ENCODE results near the gene USP12. TPM values are rescaled to one million over a fixed set of nuclear protein-coding genes. Genes with fewer than 3 reads are reported as not detected.

Gene USP12
- total RNA-seq, 1 experiment from 2014 or later: 36.2 TPM

GRCh38 chr13:27037171-27037570 is 134.4 kb downstream of the USP12 start:
- no peaks in the 10 kb centered on the region for H3K27me3 Mint-ChIP-seq (ENCODE audit: insufficient read depth, unreplicated experiment)
- intact Hi-C loops (cut with micrococcal nuclease; ENCODE audit: unreplicated experiment): no loop called here
- Histone ChIP-seq H3K4me1 (peaks cover 44% of the 10 kb centered on the region), H3K27me3 (replicated peaks; ENCODE audit: control insufficient read depth, insufficient read depth, low read length) (no peaks in the 10 kb centered on the region), H3K9me3 (no peaks in the 10 kb centered on the region), H3K4me3 (ENCODE audit: low read depth, low read length) (no peak overlapping the region), H3K36me3 (ENCODE audit: control insufficient read depth, insufficient read depth, low read length) (no peaks in the 10 kb centered on the region)
- H3K36me3 Mint-ChIP-seq (ENCODE audit: insufficient read depth, unreplicated experiment): peaks cover 7% of the 10 kb centered on the region
- no peaks in the 10 kb centered on the region for H3K9me3 Mint-ChIP-seq (ENCODE audit: unreplicated experiment)
- no peak for TF ChIP-seq CTCF (IDR thresholded peaks at IDR 0.05; ENCODE audit: insufficient read depth in 1 of 2, low read depth in 1 of 2, low read length in 1 of 2, severe bottlenecking in 1 of 2, unreplicated experiment in 1 of 2)
- no peak for DNase-seq
- POLR2A ChIA-PET: no interaction called here
- CTCF ChIA-PET: interaction anchor here (0.6 to 0.9 kb wide), 3 partner anchors 90 to 389 kb away, joined by 3 to 4 read pairs (median 3); no protein-coding TSS in a partner anchor
- peak overlapping the region; percentile 85 for H3K27ac Mint-ChIP-seq (ENCODE audit: unreplicated experiment)
- BruUV-seq (replicated peaks): no TSS peak
- H3K4me3 Mint-ChIP-seq (ENCODE audit: unreplicated experiment): no peak overlapping the region
- H3K4me1 Mint-ChIP-seq (ENCODE audit: low read depth, unreplicated experiment): peaks cover 38% of the 10 kb centered on the region

- Histone ChIP-seq H3K4me1 (peaks cover 44% of the 10 kb centered on the region), H3K36me3 (ENCODE audit: control insufficient read depth, insufficient read depth, low read length) (no peaks in the 10 kb centered on the region), H3K4me3 (ENCODE audit: low read depth, low read length) (no peak overlapping the region), H3K9me3 (peaks cover 4% of the 10 kb centered on the region; the same call in 1 of the 2 replicates), H3K27me3 (replicated peaks; ENCODE audit: control insufficient read depth, insufficient read depth, low read length) (no peaks in the 10 kb centered on the region)
- no TSS peak for BruUV-seq (replicated peaks)
- peaks cover 7% of the 10 kb centered on the region for H3K36me3 Mint-ChIP-seq (ENCODE audit: insufficient read depth, unreplicated experiment)
- ChIA-PET CTCF (interaction anchor here (0.6 to 1.6 kb wide), 6 partner anchors 49 to 389 kb away, joined by 3 to 5 read pairs (median 4); no protein-coding TSS in a partner anchor), POLR2A (no interaction called here)
- peak overlapping the region; percentile 85 for H3K27ac Mint-ChIP-seq (ENCODE audit: unreplicated experiment)
- H3K9me3 Mint-ChIP-seq (ENCODE audit: unreplicated experiment): no peaks in the 10 kb centered on the region
- no peak for TF ChIP-seq CTCF (IDR thresholded peaks at IDR 0.05; ENCODE audit: insufficient read depth in 1 of 2, low read depth in 1 of 2, low read length in 1 of 2, severe bottlenecking in 1 of 2, unreplicated experiment in 1 of 2)
- intact Hi-C loops (cut with micrococcal nuclease; ENCODE audit: unreplicated experiment): no loop called here
- no peaks in the 10 kb centered on the region for H3K27me3 Mint-ChIP-seq (ENCODE audit: insufficient read depth, unreplicated experiment)
- H3K4me3 Mint-ChIP-seq (ENCODE audit: unreplicated experiment): peak overlapping the region; percentile 31
- DNase-seq: peak; percentile 52 to 75
- H3K4me1 Mint-ChIP-seq (ENCODE audit: low read depth, unreplicated experiment): peaks cover 38% of the 10 kb centered on the region
These were observed 135.2 kb downstream of the USP12 start for GRCh38 chr13:27036236-27036981.

DNA sequence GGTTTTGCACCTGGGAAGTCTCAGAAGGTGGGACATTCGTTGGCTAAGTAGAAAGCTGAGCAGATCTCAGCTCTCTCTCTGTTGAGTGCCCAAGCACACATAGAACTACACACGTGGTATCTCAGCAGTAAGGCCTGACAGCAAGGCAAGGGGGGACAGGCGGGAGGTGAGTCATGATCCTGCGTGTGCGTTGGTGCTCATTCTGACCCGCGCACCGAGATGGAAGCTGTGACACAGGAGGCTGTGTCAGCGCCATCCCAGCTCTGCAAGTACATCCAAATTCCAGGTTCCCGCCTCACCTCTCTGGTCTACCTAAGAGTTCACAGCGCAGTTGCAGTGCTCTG is 135.7 kb downstream of the USP12 start:
- CTCF ChIA-PET: interaction anchor here (0.6 to 1.6 kb wide), 5 partner anchors 50 to 326 kb away, joined by 3 to 5 read pairs (median 5); no protein-coding TSS in a partner anchor
- peak overlapping the region; percentile 31 for H3K4me3 Mint-ChIP-seq (ENCODE audit: unreplicated experiment)

More for the DNA sequence above, 135.7 kb downstream of the USP12 start:
- Histone ChIP-seq H3K4me3 (ENCODE audit: low read depth, low read length) (no peak overlapping the region), H3K36me3 (ENCODE audit: control insufficient read depth, insufficient read depth, low read length) (no peaks in the 10 kb centered on the region), H3K27me3 (replicated peaks; ENCODE audit: control insufficient read depth, insufficient read depth, low read length) (no peaks in the 10 kb centered on the region), H3K9me3 (peaks cover 5% of the 10 kb centered on the region; the same call in 1 of the 2 replicates), H3K4me1 (peaks cover 44% of the 10 kb centered on the region)
- Mint-ChIP-seq H3K27me3 (ENCODE audit: insufficient read depth, unreplicated experiment) (no peaks in the 10 kb centered on the region), H3K27ac (ENCODE audit: unreplicated experiment) (peak overlapping the region; percentile 85), H3K9me3 (ENCODE audit: unreplicated experiment) (no peaks in the 10 kb centered on the region), H3K36me3 (ENCODE audit: insufficient read depth, unreplicated experiment) (peaks cover 7% of the 10 kb centered on the region), H3K4me1 (ENCODE audit: low read depth, unreplicated experiment) (peaks cover 34% of the 10 kb centered on the region)
- intact Hi-C loops (cut with micrococcal nuclease; ENCODE audit: unreplicated experiment): no loop called here
- TF ChIP-seq CTCF (IDR thresholded peaks at IDR 0.05; ENCODE audit: insufficient read depth in 1 of 2, low read depth in 1 of 2, low read length in 1 of 2, severe bottlenecking in 1 of 2, unreplicated experiment in 1 of 2): no peak
- no TSS peak for BruUV-seq (replicated peaks)
- POLR2A ChIA-PET: no interaction called here
- no peak for DNase-seq
